MM.1S (cell line): ENCODE measurements around the gene TMEM254.

Experiments
- CTCF ChIP-seq: fragments of 300-600 bp; sonication (generic); IDR thresholded peaks from 2 replicates; pipeline ENCODE4 v1.5.1; 2016; ENCODE audit warnings: antibody characterized with exemption, low read length, mixed read lengths
- EZH2 ChIP-seq: fragments of 300-600 bp; sonication (generic); optimal IDR thresholded peaks from 2 replicates; pipeline ENCODE3; 2017; ENCODE audit warnings: low read depth, mild to moderate bottlenecking, antibody characterized with exemption, low read length, mixed read lengths

- TF ChIP-seq CTCF, result no peak
- TF ChIP-seq EZH2, result no peak
Measured at GRCh38 chr10:80057171-80057570, 21.3 kb upstream of the TMEM254 start.
